Neuron (in vitro differentiated cells): ENCODE results near the gene ORMDL1.
A peak's percentile ranks its signal among the peaks of the same experiment; 100 is the strongest.

Experiments
- H2AFZ ChIP-seq: one replicate; pipeline ENCODE4 v1.6.1; 2013; ENCODE audit warnings: low read depth, mild to moderate bottlenecking, inconsistent platforms, low read length, moderate library complexity
- H3K27me3 ChIP-seq: one replicate; pipeline ENCODE4 v1.6.1; 2013; ENCODE audit warnings: low read length; ENCODE audit not compliant: insufficient read depth
- H3K36me3 ChIP-seq: one replicate; pipeline ENCODE4 v1.6.1; 2013; ENCODE audit warnings: low read length; ENCODE audit not compliant: insufficient read depth
- H3K4me1 ChIP-seq: one replicate; pipeline ENCODE4 v1.6.1; 2013; ENCODE audit warnings: low read length; ENCODE audit not compliant: insufficient read depth
- H3K4me3 ChIP-seq: 2 replicates; pipeline ENCODE4 v1.5.1; 2013; ENCODE audit warnings: mild to moderate bottlenecking, low read length, moderate library complexity
- H3K9me3 ChIP-seq: one replicate; pipeline ENCODE4 v1.6.1; 2013; ENCODE audit warnings: low read length

ORMDL1 gene

GRCh38 chr2:189799030-189799331 is 14.8 kb upstream of the ORMDL1 start:
- Histone ChIP-seq H2AFZ (no peak overlapping the region), H3K4me1 (no peaks in the 10 kb centered on the region), H3K27me3 (no peaks in the 10 kb centered on the region), H3K36me3 (peaks cover 65% of the 10 kb centered on the region), H3K4me3 (no peak overlapping the region), H3K9me3 (no peaks in the 10 kb centered on the region)

- H3K4me3 ChIP-seq, result no peak overlapping the region
- H2AFZ ChIP-seq, result no peak overlapping the region
- H3K36me3 ChIP-seq, result peaks cover 65% of the 10 kb centered on the region
- no peaks in the 10 kb centered on the region for H3K9me3 ChIP-seq
- H3K4me1 ChIP-seq, result no peaks in the 10 kb centered on the region
- H3K27me3 ChIP-seq, result no peaks in the 10 kb centered on the region
These were observed 14.3 kb upstream of the ORMDL1 start for GRCh38 chr2:189798312-189799029.

- Histone ChIP-seq H3K9me3 (no peaks in the 10 kb centered on the region), H3K36me3 (peaks cover 67% of the 10 kb centered on the region)
These were observed 13.8 kb upstream of the ORMDL1 start for GRCh38 chr2:189797902-189798301.

GRCh38 chr2:189794310-189794709 is 10.2 kb upstream of the ORMDL1 start:
- Histone ChIP-seq H3K9me3 (no peaks in the 10 kb centered on the region), H2AFZ (no peak overlapping the region), H3K4me1 (no peaks in the 10 kb centered on the region), H3K36me3 (peaks cover 52% of the 10 kb centered on the region), H3K4me3 (no peak overlapping the region), H3K27me3 (no peaks in the 10 kb centered on the region)

More at GRCh38 chr2:189797902-189798301, 13.8 kb upstream of the ORMDL1 start:
- no peak overlapping the region for H3K4me3 ChIP-seq
- H2AFZ ChIP-seq, result no peak overlapping the region
- no peaks in the 10 kb centered on the region for H3K27me3 ChIP-seq
- H3K4me1 ChIP-seq, result no peaks in the 10 kb centered on the region

GRCh38 chr2:189791338-189792042 is 7.4 kb upstream of the ORMDL1 start:
- no peak overlapping the region for H3K4me3 ChIP-seq
- no peaks in the 10 kb centered on the region for H3K9me3 ChIP-seq
- H3K27me3 ChIP-seq, result no peaks in the 10 kb centered on the region
- no peak overlapping the region for H2AFZ ChIP-seq
- H3K36me3 ChIP-seq, result peaks cover 51% of the 10 kb centered on the region
- H3K4me1 ChIP-seq, result no peaks in the 10 kb centered on the region

GRCh38 chr2:189783451-189783926 is 650 bp downstream of the ORMDL1 start:
- peaks cover 13% of the 10 kb centered on the region for H3K4me1 ChIP-seq
- peak overlapping the region; percentile 92 for H3K4me3 ChIP-seq
- peaks cover 51% of the 10 kb centered on the region for H3K36me3 ChIP-seq
- H2AFZ ChIP-seq, result peak overlapping the region; percentile 17
- H3K9me3 ChIP-seq, result no peaks in the 10 kb centered on the region
- no peaks in the 10 kb centered on the region for H3K27me3 ChIP-seq

GRCh38 chr2:189782221-189782671 is 1.9 kb downstream of the ORMDL1 start:
- peaks cover 56% of the 10 kb centered on the region for H3K36me3 ChIP-seq
- H2AFZ ChIP-seq, result no peak overlapping the region
- H3K4me1 ChIP-seq, result peaks cover 13% of the 10 kb centered on the region
- peak overlapping the region; percentile 92 for H3K4me3 ChIP-seq
- no peaks in the 10 kb centered on the region for H3K27me3 ChIP-seq
- H3K9me3 ChIP-seq, result no peaks in the 10 kb centered on the region

GRCh38 chr2:189772212-189772611 is 11.9 kb downstream of the ORMDL1 start:
- Histone ChIP-seq H3K9me3 (no peaks in the 10 kb centered on the region), H3K4me3 (no peak overlapping the region), H2AFZ (no peak overlapping the region), H3K27me3 (no peaks in the 10 kb centered on the region), H3K4me1 (no peaks in the 10 kb centered on the region), H3K36me3 (peaks cover 78% of the 10 kb centered on the region)

- Histone ChIP-seq H3K4me1 (no peaks in the 10 kb centered on the region), H3K4me3 (no peak overlapping the region), H3K27me3 (no peaks in the 10 kb centered on the region), H3K9me3 (no peaks in the 10 kb centered on the region), H2AFZ (no peak overlapping the region), H3K36me3 (peaks cover 76% of the 10 kb centered on the region)
These were observed 13.4 kb downstream of the ORMDL1 start for GRCh38 chr2:189770590-189771322.

GRCh38 chr2:189763908-189764661 is 20.1 kb downstream of the ORMDL1 start:
- H3K4me3 ChIP-seq, result no peak overlapping the region
- peak overlapping the region; percentile 94 for H2AFZ ChIP-seq
- H3K27me3 ChIP-seq, result no peaks in the 10 kb centered on the region
- H3K36me3 ChIP-seq, result peaks cover 23% of the 10 kb centered on the region
- peaks cover 15% of the 10 kb centered on the region for H3K4me1 ChIP-seq
- no peaks in the 10 kb centered on the region for H3K9me3 ChIP-seq

GRCh38 chr2:189762551-189763298 is 21.4 kb downstream of the ORMDL1 start, which contains the start of gene OSGEPL1:
Gene OSGEPL1 (minus strand): TSS chr2:189762792. CDS start chr2:189761640, 1,152 bp downstream.
- H3K4me1 ChIP-seq, result peaks cover 15% of the 10 kb centered on the region
- H3K36me3 ChIP-seq, result peaks cover 14% of the 10 kb centered on the region

GRCh38 chr2:189762229-189762550 is 21.9 kb downstream of the ORMDL1 start:
- H3K36me3 ChIP-seq, result peaks cover 11% of the 10 kb centered on the region
- peak overlapping the region; percentile 92 for H3K4me3 ChIP-seq
- peaks cover 15% of the 10 kb centered on the region for H3K4me1 ChIP-seq
- no peaks in the 10 kb centered on the region for H3K9me3 ChIP-seq
- no peaks in the 10 kb centered on the region for H3K27me3 ChIP-seq
- H2AFZ ChIP-seq, result peak overlapping the region; percentile 94

More at GRCh38 chr2:189762551-189763298, 21.4 kb downstream of the ORMDL1 start, which contains the start of gene OSGEPL1:
- H3K9me3 ChIP-seq, result no peaks in the 10 kb centered on the region
- H3K4me3 ChIP-seq, result peak within 1 kb of the TSS; percentile 92
- H3K27me3 ChIP-seq, result no peaks in the 10 kb centered on the region
- peak within 1 kb of the TSS; percentile 94 for H2AFZ ChIP-seq
